GM18870 (cell line): ENCODE data around the gene COL21A1.
"Not testable (repeated sequence)": the region's sequence is repeated elsewhere in the genome, so short reads cannot be mapped to it uniquely, and the experiment has no call there.

Source experiments
- ATAC-seq: cut with Tn5 transposase; IDR thresholded peaks from one replicate; pipeline ENCODE4 v1.9.1; 2021; ENCODE audit warnings: moderate library complexity; ENCODE audit not compliant: unreplicated experiment

Gene COL21A1

GRCh38 chr6:56022678-56023077 is 224.7 kb downstream of the COL21A1 start:
- no peak for ATAC-seq

- ATAC-seq: no peak
These were observed 225.4 kb downstream of the COL21A1 start for GRCh38 chr6:56021943-56022342.

- ATAC-seq: no peak
These were observed 227.4 kb downstream of the COL21A1 start for GRCh38 chr6:56019973-56020372.

- no peak for ATAC-seq
These were observed 230.2 kb downstream of the COL21A1 start for GRCh38 chr6:56017198-56017597.

GRCh38 chr6:56014039-56014438 is 233.3 kb downstream of the COL21A1 start:
- ATAC-seq: not testable (repeated sequence)

GRCh38 chr6:56009636-56010035 is 237.7 kb downstream of the COL21A1 start:
- ATAC-seq: no peak
